ENCODE results near the gene BOLA1. TPM values are rescaled to one million over a fixed set of nuclear protein-coding genes. Genes with fewer than 3 reads are reported as not detected.

BOLA1 gene
- total and polyA plus RNA-seq, 2 of the 13 experiments (the other 11 are each of a cell fraction or from before 2014, with no cell fraction given) = 3.2 to 4.2 TPM

DNA sequence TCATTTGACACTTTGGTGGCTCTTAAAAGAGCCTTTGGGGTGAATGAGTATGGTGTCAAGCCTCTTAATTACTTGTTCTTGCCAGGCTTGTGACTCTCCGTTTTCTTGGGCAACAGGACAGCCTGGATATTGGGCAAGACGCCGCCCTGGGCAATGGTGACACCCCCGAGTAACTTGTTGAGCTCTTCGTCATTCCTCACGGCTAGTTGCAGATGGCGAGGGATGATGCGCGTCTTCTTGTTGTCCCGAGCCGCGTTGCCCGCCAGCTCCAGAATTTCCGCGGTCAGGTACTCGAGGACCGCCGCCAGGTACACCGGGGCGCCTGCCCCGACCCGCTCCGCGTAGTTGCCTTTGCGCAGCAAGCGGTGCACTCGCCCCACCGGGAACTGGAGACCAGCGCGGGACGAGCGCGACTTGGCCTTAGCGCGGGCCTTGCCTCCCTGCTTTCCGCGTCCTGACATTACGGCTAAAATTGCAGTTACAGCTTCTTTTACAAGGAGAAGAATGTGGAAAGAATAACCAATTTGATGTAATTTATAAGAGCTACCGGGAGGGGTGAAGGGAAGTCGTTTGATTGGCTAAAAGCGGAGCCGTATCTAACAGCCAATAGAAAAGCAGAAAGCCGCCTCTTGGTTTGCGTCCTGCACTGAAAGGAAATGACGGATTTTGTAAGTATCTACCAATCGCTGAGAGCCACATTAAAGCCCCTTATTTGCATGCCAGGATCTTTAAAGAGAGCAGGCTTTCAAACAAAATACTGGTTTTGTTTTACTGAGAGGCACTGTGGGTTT, 11.7 kb upstream of the BOLA1 start (continued):
- TF ChIP-seq, protein P1, sequence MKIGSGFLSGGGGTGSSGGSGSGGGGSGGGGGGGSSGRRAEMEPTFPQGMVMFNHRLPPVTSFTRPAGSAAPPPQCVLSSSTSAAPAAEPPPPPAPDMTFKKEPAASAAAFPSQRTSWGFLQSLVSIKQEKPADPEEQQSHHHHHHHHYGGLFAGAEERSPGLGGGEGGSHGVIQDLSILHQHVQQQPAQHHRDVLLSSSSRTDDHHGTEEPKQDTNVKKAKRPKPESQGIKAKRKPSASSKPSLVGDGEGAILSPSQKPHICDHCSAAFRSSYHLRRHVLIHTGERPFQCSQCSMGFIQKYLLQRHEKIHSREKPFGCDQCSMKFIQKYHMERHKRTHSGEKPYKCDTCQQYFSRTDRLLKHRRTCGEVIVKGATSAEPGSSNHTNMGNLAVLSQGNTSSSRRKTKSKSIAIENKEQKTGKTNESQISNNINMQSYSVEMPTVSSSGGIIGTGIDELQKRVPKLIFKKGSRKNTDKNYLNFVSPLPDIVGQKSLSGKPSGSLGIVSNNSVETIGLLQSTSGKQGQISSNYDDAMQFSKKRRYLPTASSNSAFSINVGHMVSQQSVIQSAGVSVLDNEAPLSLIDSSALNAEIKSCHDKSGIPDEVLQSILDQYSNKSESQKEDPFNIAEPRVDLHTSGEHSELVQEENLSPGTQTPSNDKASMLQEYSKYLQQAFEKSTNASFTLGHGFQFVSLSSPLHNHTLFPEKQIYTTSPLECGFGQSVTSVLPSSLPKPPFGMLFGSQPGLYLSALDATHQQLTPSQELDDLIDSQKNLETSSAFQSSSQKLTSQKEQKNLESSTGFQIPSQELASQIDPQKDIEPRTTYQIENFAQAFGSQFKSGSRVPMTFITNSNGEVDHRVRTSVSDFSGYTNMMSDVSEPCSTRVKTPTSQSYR (CRISPR knock-in tag; IDR thresholded peaks at IDR 0.05; ENCODE audit: borderline replicate concordance) = no peak
- TF ChIP-seq ZNF350 (CRISPR knock-in tag; IDR thresholded peaks at IDR 0.05; ENCODE audit: borderline replicate concordance, low read depth) (no peak), ZNF496 (CRISPR knock-in tag; IDR thresholded peaks at IDR 0.05; ENCODE audit: insufficient replicate concordance) (no peak), ZSCAN9 (CRISPR knock-in tag; IDR thresholded peaks at IDR 0.05; ENCODE audit: borderline replicate concordance) (no peak), ZNF317 (CRISPR knock-in tag; IDR thresholded peaks at IDR 0.05) (no peak), ZNF749 (CRISPR knock-in tag; IDR thresholded peaks at IDR 0.05; ENCODE audit: borderline replicate concordance) (no peak), ATAD3A (CRISPR knock-in tag; IDR thresholded peaks at IDR 0.05) (no peak), ZFP1 (CRISPR knock-in tag; IDR thresholded peaks at IDR 0.05) (no peak)
- TF ChIP-seq, protein P2, sequence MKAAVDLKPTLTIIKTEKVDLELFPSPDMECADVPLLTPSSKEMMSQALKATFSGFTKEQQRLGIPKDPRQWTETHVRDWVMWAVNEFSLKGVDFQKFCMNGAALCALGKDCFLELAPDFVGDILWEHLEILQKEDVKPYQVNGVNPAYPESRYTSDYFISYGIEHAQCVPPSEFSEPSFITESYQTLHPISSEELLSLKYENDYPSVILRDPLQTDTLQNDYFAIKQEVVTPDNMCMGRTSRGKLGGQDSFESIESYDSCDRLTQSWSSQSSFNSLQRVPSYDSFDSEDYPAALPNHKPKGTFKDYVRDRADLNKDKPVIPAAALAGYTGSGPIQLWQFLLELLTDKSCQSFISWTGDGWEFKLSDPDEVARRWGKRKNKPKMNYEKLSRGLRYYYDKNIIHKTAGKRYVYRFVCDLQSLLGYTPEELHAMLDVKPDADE (CRISPR knock-in tag; IDR thresholded peaks at IDR 0.05) = 0 out of 2 replicates have a peak, but pooled peaks have one; percentile 78
- TF ChIP-seq, protein P3, sequence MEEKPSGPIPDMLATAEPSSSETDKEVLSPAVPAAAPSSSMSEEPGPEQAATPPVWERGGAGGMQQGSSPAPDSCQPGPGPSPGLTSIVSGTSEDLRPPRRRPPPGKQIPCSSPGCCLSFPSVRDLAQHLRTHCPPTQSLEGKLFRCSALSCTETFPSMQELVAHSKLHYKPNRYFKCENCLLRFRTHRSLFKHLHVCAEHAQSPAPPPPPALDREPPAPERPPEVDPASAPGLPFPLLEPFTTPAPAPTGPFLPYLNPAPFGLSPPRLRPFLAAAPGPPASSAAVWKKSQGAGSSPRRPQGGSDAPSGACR (CRISPR knock-in tag; IDR thresholded peaks at IDR 0.05) = no peak
- TF ChIP-seq, protein P4, sequence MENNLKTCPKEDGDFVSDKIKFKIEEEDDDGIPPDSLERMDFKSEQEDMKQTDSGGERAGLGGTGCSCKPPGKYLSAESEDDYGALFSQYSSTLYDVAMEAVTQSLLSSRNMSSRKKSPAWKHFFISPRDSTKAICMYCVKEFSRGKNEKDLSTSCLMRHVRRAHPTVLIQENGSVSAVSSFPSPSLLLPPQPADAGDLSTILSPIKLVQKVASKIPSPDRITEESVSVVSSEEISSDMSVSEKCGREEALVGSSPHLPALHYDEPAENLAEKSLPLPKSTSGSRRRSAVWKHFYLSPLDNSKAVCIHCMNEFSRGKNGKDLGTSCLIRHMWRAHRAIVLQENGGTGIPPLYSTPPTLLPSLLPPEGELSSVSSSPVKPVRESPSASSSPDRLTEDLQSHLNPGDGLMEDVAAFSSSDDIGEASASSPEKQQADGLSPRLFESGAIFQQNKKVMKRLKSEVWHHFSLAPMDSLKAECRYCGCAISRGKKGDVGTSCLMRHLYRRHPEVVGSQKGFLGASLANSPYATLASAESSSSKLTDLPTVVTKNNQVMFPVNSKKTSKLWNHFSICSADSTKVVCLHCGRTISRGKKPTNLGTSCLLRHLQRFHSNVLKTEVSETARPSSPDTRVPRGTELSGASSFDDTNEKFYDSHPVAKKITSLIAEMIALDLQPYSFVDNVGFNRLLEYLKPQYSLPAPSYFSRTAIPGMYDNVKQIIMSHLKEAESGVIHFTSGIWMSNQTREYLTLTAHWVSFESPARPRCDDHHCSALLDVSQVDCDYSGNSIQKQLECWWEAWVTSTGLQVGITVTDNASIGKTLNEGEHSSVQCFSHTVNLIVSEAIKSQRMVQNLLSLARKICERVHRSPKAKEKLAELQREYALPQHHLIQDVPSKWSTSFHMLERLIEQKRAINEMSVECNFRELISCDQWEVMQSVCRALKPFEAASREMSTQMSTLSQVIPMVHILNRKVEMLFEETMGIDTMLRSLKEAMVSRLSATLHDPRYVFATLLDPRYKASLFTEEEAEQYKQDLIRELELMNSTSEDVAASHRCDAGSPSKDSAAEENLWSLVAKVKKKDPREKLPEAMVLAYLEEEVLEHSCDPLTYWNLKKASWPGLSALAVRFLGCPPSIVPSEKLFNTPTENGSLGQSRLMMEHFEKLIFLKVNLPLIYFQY (CRISPR knock-in tag; IDR thresholded peaks at IDR 0.05; ENCODE audit: borderline replicate concordance) = no peak
- TF ChIP-seq, protein P5, sequence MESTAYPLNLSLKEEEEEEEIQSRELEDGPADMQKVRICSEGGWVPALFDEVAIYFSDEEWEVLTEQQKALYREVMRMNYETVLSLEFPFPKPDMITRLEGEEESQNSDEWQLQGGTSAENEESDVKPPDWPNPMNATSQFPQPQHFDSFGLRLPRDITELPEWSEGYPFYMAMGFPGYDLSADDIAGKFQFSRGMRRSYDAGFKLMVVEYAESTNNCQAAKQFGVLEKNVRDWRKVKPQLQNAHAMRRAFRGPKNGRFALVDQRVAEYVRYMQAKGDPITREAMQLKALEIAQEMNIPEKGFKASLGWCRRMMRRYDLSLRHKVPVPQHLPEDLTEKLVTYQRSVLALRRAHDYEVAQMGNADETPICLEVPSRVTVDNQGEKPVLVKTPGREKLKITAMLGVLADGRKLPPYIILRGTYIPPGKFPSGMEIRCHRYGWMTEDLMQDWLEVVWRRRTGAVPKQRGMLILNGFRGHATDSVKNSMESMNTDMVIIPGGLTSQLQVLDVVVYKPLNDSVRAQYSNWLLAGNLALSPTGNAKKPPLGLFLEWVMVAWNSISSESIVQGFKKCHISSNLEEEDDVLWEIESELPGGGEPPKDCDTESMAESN (CRISPR knock-in tag; conservative IDR thresholded peaks at IDR 0.05) = no peak

Measured in HepG2 (cell line).